WTC11 (cell line): ENCODE results near the gene SLC8A1. TPM values are rescaled to one million over a fixed set of nuclear protein-coding genes. Genes with fewer than 3 reads are reported as not detected.

Experiments used
- ATAC-seq: fragments of 200-7000 bp; cut with Tn5 transposase; 2 replicates; pipeline ENCODE4 v1.10.0; 2021; ENCODE audit warnings: mild to moderate bottlenecking, moderate library complexity
- CTCF ChIA-PET: fragments of 300-600 bp; sonication (Branson Sonifier 250); formaldehyde crosslinking; loops from one replicate; lab custom pipeline; 2021; ENCODE audit warnings: antibody characterized with exemption; lab: Charles Lee
- POLR2A ChIA-PET: fragments of 350-600 bp; sonication (Branson Sonifier 250); formaldehyde crosslinking; loops from one replicate; lab custom pipeline; 2021; ENCODE audit warnings: antibody characterized with exemption; lab: Charles Lee
- DNase-seq: peaks from one replicate; pipeline ENCODE4 v3.0.0; 2021; ENCODE audit warnings: low spot score
- H3K27ac Mint-ChIP-seq: 2 replicates; pipeline ENCODE4 v1.8.0; 2021; ENCODE audit warnings: mixed read lengths
- H3K27me3 Mint-ChIP-seq: 2 replicates; pipeline ENCODE4 v1.8.0; 2021; ENCODE audit warnings: low read depth, mild to moderate bottlenecking, moderate library complexity, mixed read lengths
- H3K36me3 Mint-ChIP-seq: 2 replicates; pipeline ENCODE4 v1.8.0; 2021; ENCODE audit warnings: mixed read lengths
- H3K4me1 Mint-ChIP-seq: 2 replicates; pipeline ENCODE4 v1.8.0; 2022; ENCODE audit warnings: mixed read lengths
- H3K4me3 Mint-ChIP-seq: 2 replicates; pipeline ENCODE4 v1.8.0; 2021; ENCODE audit warnings: mild to moderate bottlenecking, moderate library complexity, mixed read lengths
- H3K9me3 Mint-ChIP-seq: 2 replicates; pipeline ENCODE4 v1.8.0; 2021; ENCODE audit warnings: mixed read lengths
- ARID4B ChIP-seq: sonication (generic); formaldehyde crosslinking; IDR thresholded peaks from 2 replicates; pipeline ENCODE4 v1.8.0; 2023; ENCODE audit warnings: missing genetic modification reagents, mild to moderate bottlenecking, borderline replicate concordance
- CBFB ChIP-seq: sonication (generic); formaldehyde crosslinking; IDR thresholded peaks from 2 replicates; pipeline ENCODE4 v1.8.1; 2022; ENCODE audit warnings: mild to moderate bottlenecking, low read depth, missing genetic modification reagents
- ELF4 ChIP-seq: sonication (generic); formaldehyde crosslinking; IDR thresholded peaks from 2 replicates; pipeline ENCODE4 v1.8.1; 2022; ENCODE audit warnings: low read depth, mild to moderate bottlenecking, moderate library complexity, missing genetic modification reagents
- ETV6 ChIP-seq: sonication (generic); formaldehyde crosslinking; IDR thresholded peaks from 2 replicates; pipeline ENCODE4 v1.8.1; 2022; ENCODE audit warnings: mild to moderate bottlenecking, missing genetic modification reagents
- NR3C1 ChIP-seq: sonication (generic); formaldehyde crosslinking; conservative IDR thresholded peaks from 2 replicates; pipeline ENCODE4 v1.8.1; 2023; ENCODE audit warnings: low read depth, mild to moderate bottlenecking, missing genetic modification reagents
- RELA ChIP-seq: sonication (generic); formaldehyde crosslinking; IDR thresholded peaks from 2 replicates; pipeline ENCODE4 v1.8.1; 2022; ENCODE audit warnings: missing genetic modification reagents, mild to moderate bottlenecking, borderline replicate concordance
- TEAD4 ChIP-seq: sonication (generic); formaldehyde crosslinking; IDR thresholded peaks from 2 replicates; pipeline ENCODE4 v1.8.0; 2022; ENCODE audit warnings: mild to moderate bottlenecking, missing genetic modification reagents
- USF2 ChIP-seq: sonication (generic); formaldehyde crosslinking; IDR thresholded peaks from 2 replicates; pipeline ENCODE4 v1.8.1; 2023; ENCODE audit warnings: mild to moderate bottlenecking, missing genetic modification reagents, moderate library complexity
- ZBTB21 ChIP-seq: sonication (generic); formaldehyde crosslinking; IDR thresholded peaks from 2 replicates; pipeline ENCODE4 v1.8.1; 2023; ENCODE audit warnings: mild to moderate bottlenecking, missing genetic modification reagents, borderline replicate concordance
- ZBTB43 ChIP-seq: sonication (generic); formaldehyde crosslinking; IDR thresholded peaks from 2 replicates; pipeline ENCODE4 v1.8.1; 2023; ENCODE audit warnings: mild to moderate bottlenecking, missing genetic modification reagents
- total RNA-seq: library from RNA; stranded (reverse); gene quantifications from 3 replicates; pipeline ENCODE4 v1.2.3, GENCODE V29; 2021
- TF ChIP-seq, protein P1 (sequence below): sonication (generic); formaldehyde crosslinking; IDR thresholded peaks from 2 replicates; pipeline ENCODE4 v1.8.1; 2023; ENCODE audit warnings: mild to moderate bottlenecking, missing genetic modification reagents, moderate library complexity
- TF ChIP-seq, protein P2 (sequence below): sonication (generic); formaldehyde crosslinking; IDR thresholded peaks from 2 replicates; pipeline ENCODE4 v1.8.1; 2022; ENCODE audit warnings: low read depth, missing genetic modification reagents, borderline replicate concordance
- TF ChIP-seq, protein P3 (sequence below): sonication (generic); formaldehyde crosslinking; IDR thresholded peaks from 2 replicates; pipeline ENCODE4 v1.8.1; 2023; ENCODE audit warnings: mild to moderate bottlenecking, missing genetic modification reagents

Gene SLC8A1
- total RNA-seq, 1 experiment from 2014 or later, result 2.6 TPM

- no peak for TF ChIP-seq RELA (CRISPR knock-in tag)
- no peak for TF ChIP-seq ZBTB21 (CRISPR knock-in tag)
Measured at GRCh38 chr2:40128796-40129195, 323.1 kb downstream of the SLC8A1 start (continued).

DNA sequence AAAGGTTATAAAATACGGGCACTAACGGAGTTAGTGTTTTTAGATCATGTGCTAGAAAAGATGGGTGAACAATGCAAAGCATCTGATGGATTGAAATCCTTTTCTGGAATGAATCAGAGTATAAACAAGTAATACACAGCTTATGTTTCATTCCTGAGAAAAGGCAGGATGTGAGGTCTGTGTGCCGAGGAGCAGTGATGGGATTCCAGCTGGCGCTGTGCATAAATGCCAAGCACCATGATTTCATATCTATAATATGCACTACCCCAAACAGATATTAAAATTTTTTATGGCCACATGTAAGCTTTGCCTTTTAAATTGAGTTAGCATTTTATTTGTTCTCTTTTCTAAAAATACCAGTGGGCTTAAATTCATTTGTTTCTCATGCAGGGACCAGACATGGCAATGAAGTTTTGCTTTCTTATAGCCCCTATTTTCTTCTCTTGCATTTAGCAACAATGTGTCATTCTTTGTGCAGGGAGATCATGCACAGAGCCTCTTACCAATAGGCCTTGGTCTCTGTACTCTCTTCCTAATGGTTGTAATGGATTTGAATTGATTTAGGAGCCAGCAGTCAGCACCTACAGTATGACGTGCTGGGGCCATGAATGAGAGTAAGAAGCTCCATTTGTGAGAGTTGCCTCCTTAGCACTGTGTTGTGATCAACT is 323.9 kb downstream of the SLC8A1 start:
- Mint-ChIP-seq H3K27me3 (no peaks in the 10 kb centered on the region), H3K36me3 (no peaks in the 10 kb centered on the region), H3K4me3 (no peak overlapping the region)
- TF ChIP-seq CBFB (no peak), ARID4B (CRISPR knock-in tag) (no peak), ZBTB43 (CRISPR knock-in tag) (no peak), ELF4 (CRISPR knock-in tag) (no peak), TEAD4 (no peak), NR3C1 (no peak), ETV6 (CRISPR knock-in tag) (no peak), USF2 (no peak)
- TF ChIP-seq, protein P1, sequence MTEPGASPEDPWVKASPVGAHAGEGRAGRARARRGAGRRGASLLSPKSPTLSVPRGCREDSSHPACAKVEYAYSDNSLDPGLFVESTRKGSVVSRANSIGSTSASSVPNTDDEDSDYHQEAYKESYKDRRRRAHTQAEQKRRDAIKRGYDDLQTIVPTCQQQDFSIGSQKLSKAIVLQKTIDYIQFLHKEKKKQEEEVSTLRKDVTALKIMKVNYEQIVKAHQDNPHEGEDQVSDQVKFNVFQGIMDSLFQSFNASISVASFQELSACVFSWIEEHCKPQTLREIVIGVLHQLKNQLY (CRISPR knock-in tag), result no peak
- TF ChIP-seq, protein P2, sequence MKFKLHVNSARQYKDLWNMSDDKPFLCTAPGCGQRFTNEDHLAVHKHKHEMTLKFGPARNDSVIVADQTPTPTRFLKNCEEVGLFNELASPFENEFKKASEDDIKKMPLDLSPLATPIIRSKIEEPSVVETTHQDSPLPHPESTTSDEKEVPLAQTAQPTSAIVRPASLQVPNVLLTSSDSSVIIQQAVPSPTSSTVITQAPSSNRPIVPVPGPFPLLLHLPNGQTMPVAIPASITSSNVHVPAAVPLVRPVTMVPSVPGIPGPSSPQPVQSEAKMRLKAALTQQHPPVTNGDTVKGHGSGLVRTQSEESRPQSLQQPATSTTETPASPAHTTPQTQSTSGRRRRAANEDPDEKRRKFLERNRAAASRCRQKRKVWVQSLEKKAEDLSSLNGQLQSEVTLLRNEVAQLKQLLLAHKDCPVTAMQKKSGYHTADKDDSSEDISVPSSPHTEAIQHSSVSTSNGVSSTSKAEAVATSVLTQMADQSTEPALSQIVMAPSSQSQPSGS (CRISPR knock-in tag), result no peak
- TF ChIP-seq, protein P3, sequence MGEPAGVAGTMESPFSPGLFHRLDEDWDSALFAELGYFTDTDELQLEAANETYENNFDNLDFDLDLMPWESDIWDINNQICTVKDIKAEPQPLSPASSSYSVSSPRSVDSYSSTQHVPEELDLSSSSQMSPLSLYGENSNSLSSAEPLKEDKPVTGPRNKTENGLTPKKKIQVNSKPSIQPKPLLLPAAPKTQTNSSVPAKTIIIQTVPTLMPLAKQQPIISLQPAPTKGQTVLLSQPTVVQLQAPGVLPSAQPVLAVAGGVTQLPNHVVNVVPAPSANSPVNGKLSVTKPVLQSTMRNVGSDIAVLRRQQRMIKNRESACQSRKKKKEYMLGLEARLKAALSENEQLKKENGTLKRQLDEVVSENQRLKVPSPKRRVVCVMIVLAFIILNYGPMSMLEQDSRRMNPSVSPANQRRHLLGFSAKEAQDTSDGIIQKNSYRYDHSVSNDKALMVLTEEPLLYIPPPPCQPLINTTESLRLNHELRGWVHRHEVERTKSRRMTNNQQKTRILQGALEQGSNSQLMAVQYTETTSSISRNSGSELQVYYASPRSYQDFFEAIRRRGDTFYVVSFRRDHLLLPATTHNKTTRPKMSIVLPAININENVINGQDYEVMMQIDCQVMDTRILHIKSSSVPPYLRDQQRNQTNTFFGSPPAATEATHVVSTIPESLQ (CRISPR knock-in tag), result no peak
- TF ChIP-seq, all 79 proteins: peak for 0
- H3K9me3 Mint-ChIP-seq, result no peaks in the 10 kb centered on the region
- POLR2A ChIA-PET, result no interaction called here
- H3K4me1 Mint-ChIP-seq, result peaks cover 6% of the 10 kb centered on the region; the same call in 1 of the 2 replicates
- CTCF ChIA-PET, result no interaction called here
- H3K27ac Mint-ChIP-seq, result no peak overlapping the region
- ATAC-seq, result no peak
- no peak for DNase-seq
